Fibroblast of lung (primary cell): Measurements from ENCODE around the gene ACSS3.

ENCODE experiments used
- EZH2 ChIP-seq: IDR thresholded peaks from 2 replicates; pipeline ENCODE4 v1.5.1; 2012; ENCODE audit warnings: low read length, control low read depth, mild to moderate bottlenecking; ENCODE audit errors: missing control alignments
- TF ChIP-seq, protein P1 (sequence below), 2 donors: IDR thresholded peaks in 1 of 2; conservative IDR thresholded peaks in 1 of 2; 1 replicate in 1 of 2; 2 replicates in 1 of 2; pipeline ENCODE4 v1.5.1; 2011 to 2012; ENCODE audit warnings: low read length in 2 of 2, control low read depth in 1 of 2, inconsistent platforms in 1 of 2, low read depth in 1 of 2, mild to moderate bottlenecking in 1 of 2

DNA sequence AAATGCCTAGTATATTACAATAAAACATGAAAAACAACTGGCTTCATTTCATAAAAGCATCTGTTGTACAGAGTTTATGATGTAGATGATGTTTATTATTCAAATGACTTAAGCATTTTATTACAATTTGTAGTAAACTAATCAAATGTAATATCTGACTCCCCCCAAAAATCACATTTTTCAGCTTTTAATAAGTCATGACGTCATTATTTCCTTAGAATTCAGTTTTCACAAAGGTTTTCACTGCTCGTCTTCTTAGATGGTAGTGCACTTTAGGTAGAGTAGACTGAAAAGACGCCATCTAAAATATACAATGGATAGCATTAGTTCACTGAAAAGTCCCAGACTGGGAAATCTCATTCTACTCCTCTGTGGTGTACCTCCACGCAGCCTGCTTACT, 181.5 kb downstream of the ACSS3 start:
- TF ChIP-seq, protein P1, sequence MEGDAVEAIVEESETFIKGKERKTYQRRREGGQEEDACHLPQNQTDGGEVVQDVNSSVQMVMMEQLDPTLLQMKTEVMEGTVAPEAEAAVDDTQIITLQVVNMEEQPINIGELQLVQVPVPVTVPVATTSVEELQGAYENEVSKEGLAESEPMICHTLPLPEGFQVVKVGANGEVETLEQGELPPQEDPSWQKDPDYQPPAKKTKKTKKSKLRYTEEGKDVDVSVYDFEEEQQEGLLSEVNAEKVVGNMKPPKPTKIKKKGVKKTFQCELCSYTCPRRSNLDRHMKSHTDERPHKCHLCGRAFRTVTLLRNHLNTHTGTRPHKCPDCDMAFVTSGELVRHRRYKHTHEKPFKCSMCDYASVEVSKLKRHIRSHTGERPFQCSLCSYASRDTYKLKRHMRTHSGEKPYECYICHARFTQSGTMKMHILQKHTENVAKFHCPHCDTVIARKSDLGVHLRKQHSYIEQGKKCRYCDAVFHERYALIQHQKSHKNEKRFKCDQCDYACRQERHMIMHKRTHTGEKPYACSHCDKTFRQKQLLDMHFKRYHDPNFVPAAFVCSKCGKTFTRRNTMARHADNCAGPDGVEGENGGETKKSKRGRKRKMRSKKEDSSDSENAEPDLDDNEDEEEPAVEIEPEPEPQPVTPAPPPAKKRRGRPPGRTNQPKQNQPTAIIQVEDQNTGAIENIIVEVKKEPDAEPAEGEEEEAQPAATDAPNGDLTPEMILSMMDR (conservative IDR thresholded peaks at IDR 0.05 in 1 of 2, IDR thresholded peaks at IDR 0.05 in 1 of 2; ENCODE audit: low read depth in 1 of 2, low read length in 2 of 2), result no peak
- TF ChIP-seq EZH2, result no peak
